Urothelium cell line (cell line): ENCODE data around the gene C4B.
"Not testable (repeated sequence)": the region's sequence is repeated elsewhere in the genome, so short reads cannot be mapped to it uniquely, and the experiment has no call there.

Experiments used
- DNase-seq: peaks from one replicate; pipeline ENCODE4 v3.0.0; 2011; ENCODE audit warnings: low spot score, mixed read lengths
- FAIRE-seq: peaks from 2 replicates; lab custom pipeline; 2011; peaks lifted over from hg19 to GRCh38; lab: Jason Lieb, UNC

Gene C4B

GRCh38 chr6:31980998-31981397 is 33.6 kb upstream of the C4B start:
- not testable (repeated sequence) for DNase-seq, FAIRE-seq

- not testable (repeated sequence) for DNase-seq, FAIRE-seq
Measured at GRCh38 chr6:31981744-31982143, 32.9 kb upstream of the C4B start, which contains the start of gene C4A. C4A (plus strand) TSS chr6:31982057; CDS start chr6:31982108, 51 bp downstream.

GRCh38 chr6:31989363-31989762 is 25.2 kb upstream of the C4B start:
- DNase-seq, FAIRE-seq: not testable (repeated sequence)

- not testable (repeated sequence) for FAIRE-seq
Measured at GRCh38 chr6:31994421-31994820, 20.2 kb upstream of the C4B start.

GRCh38 chr6:31996385-31996784 is 18.2 kb upstream of the C4B start:
- not testable (repeated sequence) for DNase-seq, FAIRE-seq

More at GRCh38 chr6:31994421-31994820, 20.2 kb upstream of the C4B start:
- DNase-seq, result not testable (repeated sequence)

GRCh38 chr6:32002546-32003268 is 11.9 kb upstream of the C4B start:
- DNase-seq, FAIRE-seq: not testable (repeated sequence)

GRCh38 chr6:32003301-32003700 is 11.3 kb upstream of the C4B start:
- not testable (repeated sequence) for DNase-seq
- peak; percentile 61 for FAIRE-seq

GRCh38 chr6:32004393-32004792 is 10.2 kb upstream of the C4B start:
- DNase-seq, FAIRE-seq: not testable (repeated sequence)

- not testable (repeated sequence) for DNase-seq, FAIRE-seq
Measured at GRCh38 chr6:32004864-32005537, 9.6 kb upstream of the C4B start.

- DNase-seq, FAIRE-seq: not testable (repeated sequence)
Measured at GRCh38 chr6:32005538-32005880, 9.1 kb upstream of the C4B start.

GRCh38 chr6:32005991-32006529 is 8.5 kb upstream of the C4B start:
- not testable (repeated sequence) for FAIRE-seq, DNase-seq

- not testable (repeated sequence) for DNase-seq, FAIRE-seq
Measured at GRCh38 chr6:32007086-32007485, 7.5 kb upstream of the C4B start.

GRCh38 chr6:32008037-32008436 is 6.6 kb upstream of the C4B start:
- DNase-seq, FAIRE-seq: not testable (repeated sequence)

GRCh38 chr6:32008616-32009015 is 6.0 kb upstream of the C4B start:
- not testable (repeated sequence) for DNase-seq, FAIRE-seq

- not testable (repeated sequence) for DNase-seq, FAIRE-seq
Measured at GRCh38 chr6:32009537-32009936, 5.1 kb upstream of the C4B start.

GRCh38 chr6:32010856-32011530 is 3.6 kb upstream of the C4B start:
- not testable (repeated sequence) for FAIRE-seq

GRCh38 chr6:32012941-32013617 is 1.5 kb upstream of the C4B start:
- not testable (repeated sequence) for DNase-seq, FAIRE-seq

More at GRCh38 chr6:32010856-32011530, 3.6 kb upstream of the C4B start:
- not testable (repeated sequence) for DNase-seq

GRCh38 chr6:32013738-32014137 is 857 bp upstream of the C4B start:
- DNase-seq, result not testable (repeated sequence)

GRCh38 chr6:32022100-32022499 is 7.5 kb downstream of the C4B start:
- DNase-seq, FAIRE-seq: not testable (repeated sequence)

More at GRCh38 chr6:32013738-32014137, 857 bp upstream of the C4B start:
- not testable (repeated sequence) for FAIRE-seq

GRCh38 chr6:32028631-32029030 is 14.0 kb downstream of the C4B start:
- FAIRE-seq, DNase-seq: not testable (repeated sequence)
